Neural progenitor cell (in vitro differentiated cells): Measurements from ENCODE around the gene OR4K14. TPM values are rescaled to one million over a fixed set of nuclear protein-coding genes. Genes with fewer than 3 reads are reported as not detected.
"Not testable (repeated sequence)": the region's sequence is repeated elsewhere in the genome, so short reads cannot be mapped to it uniquely, and the experiment has no call there.

Experiments used
- DNase-seq: peaks from one replicate; pipeline ENCODE4 v3.0.0-alpha.2; 2016; ENCODE audit warnings: low spot score
- H2AFZ ChIP-seq: fragments of 200-600 bp; sonication (generic); replicated peaks from 2 replicates; pipeline ENCODE4 v1.6.1; 2016; ENCODE audit warnings: antibody characterized with exemption
- H3F3A ChIP-seq: fragments of 200-600 bp; sonication (generic); 2 replicates; pipeline ENCODE4 v1.6.1; 2016; ENCODE audit warnings: antibody characterized with exemption, low read depth
- H3K27ac ChIP-seq: fragments of 200-600 bp; sonication (generic); 2 replicates; pipeline ENCODE4 v1.5.1; 2016; ENCODE audit warnings: mild to moderate bottlenecking
- H3K27me3 ChIP-seq: fragments of 200-600 bp; sonication (generic); 2 replicates; pipeline ENCODE4 v1.6.1; 2016; ENCODE audit warnings: mild to moderate bottlenecking, moderate library complexity
- H3K36me3 ChIP-seq: fragments of 200-600 bp; sonication (generic); 2 replicates; pipeline ENCODE4 v1.5.1; 2016
- H3K4me1 ChIP-seq: fragments of 200-600 bp; sonication (generic); 2 replicates; pipeline ENCODE4 v1.6.1; 2016; ENCODE audit warnings: mixed run types
- H3K4me2 ChIP-seq: fragments of 200-600 bp; sonication (generic); 2 replicates; pipeline ENCODE4 v1.6.1; 2016
- H3K4me3 ChIP-seq: fragments of 200-600 bp; sonication (generic); 2 replicates; pipeline ENCODE4 v1.5.1; 2016
- H3K79me2 ChIP-seq: fragments of 200-600 bp; sonication (generic); 2 replicates; pipeline ENCODE4 v1.6.1; 2016; ENCODE audit warnings: low read depth
- H3K9ac ChIP-seq: fragments of 200-600 bp; sonication (generic); 2 replicates; pipeline ENCODE4 v1.6.1; 2016
- H3K9me3 ChIP-seq: fragments of 200-600 bp; sonication (generic); 2 replicates; pipeline ENCODE4 v1.5.1; 2016; ENCODE audit warnings: low read depth
- H4K20me1 ChIP-seq: fragments of 200-600 bp; sonication (generic); 2 replicates; pipeline ENCODE4 v1.6.1; 2016; ENCODE audit warnings: low read depth
- H3K27ac Mint-ChIP-seq: 3 replicates; pipeline ENCODE4 v1.8.0; 2021; ENCODE audit warnings: mixed read lengths
- H3K27me3 Mint-ChIP-seq: 2 replicates; pipeline ENCODE4 v1.8.0; 2022; ENCODE audit warnings: low read depth, mild to moderate bottlenecking, inconsistent platforms, moderate library complexity, mixed read lengths; ENCODE audit not compliant: insufficient read depth
- H3K36me3 Mint-ChIP-seq: 3 replicates; pipeline ENCODE4 v1.8.0; 2021; ENCODE audit warnings: mixed read lengths
- H3K4me1 Mint-ChIP-seq: 3 replicates; pipeline ENCODE4 v1.8.0; 2021; ENCODE audit warnings: mixed read lengths
- H3K4me3 Mint-ChIP-seq: 3 replicates; pipeline ENCODE4 v1.8.0; 2021; ENCODE audit warnings: mild to moderate bottlenecking, moderate library complexity, mixed read lengths
- H3K9me3 Mint-ChIP-seq: 3 replicates; pipeline ENCODE4 v1.8.0; 2020; ENCODE audit warnings: mixed read lengths
- EZH2 ChIP-seq: fragments of 200-600 bp; sonication (generic); IDR thresholded peaks from 2 replicates; pipeline ENCODE4 v1.6.1; 2017; ENCODE audit warnings: antibody characterized with exemption, mild to moderate bottlenecking, moderate library complexity
- EZH2phosphoT487 ChIP-seq: fragments of 200-600 bp; sonication (generic); IDR thresholded peaks from 2 replicates; pipeline ENCODE4 v1.6.1; 2017; ENCODE audit warnings: antibody characterized with exemption
- total RNA-seq: library from RNA; depleted of rRNA; stranded (reverse); fragments of >200 nt; gene quantifications from 2 replicates; pipeline ENCODE4 v1.2.3, GENCODE V29; 2015; ENCODE audit warnings: low replicate concordance
- TF ChIP-seq, protein P1 (sequence below): fragments of 200-600 bp; sonication (generic); IDR thresholded peaks from 2 replicates; pipeline ENCODE4 v1.5.1; 2017; ENCODE audit warnings: antibody characterized with exemption, mild to moderate bottlenecking

OR4K14 gene
- total RNA-seq, 1 donor from 2014 or later = not detected

DNA sequence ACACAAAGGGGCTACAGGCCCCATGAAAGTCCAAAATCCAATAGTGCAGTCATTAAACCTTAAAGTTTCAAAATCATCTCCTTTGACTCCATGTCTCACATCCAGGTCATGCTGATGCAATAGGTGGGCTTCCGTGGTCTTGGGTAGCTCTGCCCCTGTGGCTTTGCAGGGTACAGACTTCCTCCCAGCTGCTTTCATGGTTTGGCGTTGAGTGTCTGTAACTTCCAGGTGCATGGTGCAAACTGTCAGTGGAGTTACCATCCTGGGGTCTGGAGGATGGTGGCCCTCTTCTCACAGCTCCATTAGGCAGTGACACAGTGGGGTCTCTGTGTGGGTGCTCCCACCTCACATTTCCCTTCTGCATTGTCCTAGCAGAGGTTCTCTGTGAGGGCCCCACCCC, 25.7 kb downstream of the OR4K14 start:
- H4K20me1 ChIP-seq = no peaks in the 10 kb centered on the region
- H3K4me2 ChIP-seq = no peak overlapping the region
- no peaks in the 10 kb centered on the region for H3K4me1 ChIP-seq
- DNase-seq = no peak
- Mint-ChIP-seq H3K4me1 (no peaks in the 10 kb centered on the region), H3K36me3 (no peaks in the 10 kb centered on the region), H3K4me3 (no peak overlapping the region), H3K27me3 (no peaks in the 10 kb centered on the region), H3K27ac (no peak overlapping the region), H3K9me3 (peaks cover 51% of the 10 kb centered on the region)
- H2AFZ ChIP-seq = no peak overlapping the region
- no peak overlapping the region for H3K27ac ChIP-seq
- H3K79me2 ChIP-seq = no peaks in the 10 kb centered on the region
- H3F3A ChIP-seq = no peaks in the 10 kb centered on the region
- TF ChIP-seq EZH2phosphoT487 (no peak), EZH2 (no peak)
- TF ChIP-seq, protein P1, sequence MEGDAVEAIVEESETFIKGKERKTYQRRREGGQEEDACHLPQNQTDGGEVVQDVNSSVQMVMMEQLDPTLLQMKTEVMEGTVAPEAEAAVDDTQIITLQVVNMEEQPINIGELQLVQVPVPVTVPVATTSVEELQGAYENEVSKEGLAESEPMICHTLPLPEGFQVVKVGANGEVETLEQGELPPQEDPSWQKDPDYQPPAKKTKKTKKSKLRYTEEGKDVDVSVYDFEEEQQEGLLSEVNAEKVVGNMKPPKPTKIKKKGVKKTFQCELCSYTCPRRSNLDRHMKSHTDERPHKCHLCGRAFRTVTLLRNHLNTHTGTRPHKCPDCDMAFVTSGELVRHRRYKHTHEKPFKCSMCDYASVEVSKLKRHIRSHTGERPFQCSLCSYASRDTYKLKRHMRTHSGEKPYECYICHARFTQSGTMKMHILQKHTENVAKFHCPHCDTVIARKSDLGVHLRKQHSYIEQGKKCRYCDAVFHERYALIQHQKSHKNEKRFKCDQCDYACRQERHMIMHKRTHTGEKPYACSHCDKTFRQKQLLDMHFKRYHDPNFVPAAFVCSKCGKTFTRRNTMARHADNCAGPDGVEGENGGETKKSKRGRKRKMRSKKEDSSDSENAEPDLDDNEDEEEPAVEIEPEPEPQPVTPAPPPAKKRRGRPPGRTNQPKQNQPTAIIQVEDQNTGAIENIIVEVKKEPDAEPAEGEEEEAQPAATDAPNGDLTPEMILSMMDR = no peak
- peaks cover 63% of the 10 kb centered on the region for H3K9me3 ChIP-seq
- no peak overlapping the region for H3K4me3 ChIP-seq
- no peak overlapping the region for H3K9ac ChIP-seq
- no peaks in the 10 kb centered on the region for H3K27me3 ChIP-seq
- peaks cover 5% of the 10 kb centered on the region for H3K36me3 ChIP-seq

- no peak for DNase-seq
- H3K9ac ChIP-seq = no peak within 1 kb of the TSS
- Mint-ChIP-seq H3K9me3 (peaks cover 15% of the 10 kb centered on the region), H3K27me3 (peaks cover 1% of the 10 kb centered on the region), H3K4me3 (no peak within 1 kb of the TSS), H3K36me3 (no peaks in the 10 kb centered on the region), H3K27ac (no peak within 1 kb of the TSS), H3K4me1 (no peaks in the 10 kb centered on the region)
- peaks cover 5% of the 10 kb centered on the region for H3K9me3 ChIP-seq
- no peaks in the 10 kb centered on the region for H3K4me1 ChIP-seq
- H4K20me1 ChIP-seq = no peaks in the 10 kb centered on the region
- no peaks in the 10 kb centered on the region for H3K36me3 ChIP-seq
- H2AFZ ChIP-seq = no peak within 1 kb of the TSS
- TF ChIP-seq EZH2 = no peak
- no peaks in the 10 kb centered on the region for H3K79me2 ChIP-seq
- H3K27ac ChIP-seq = no peak within 1 kb of the TSS
- no peaks in the 10 kb centered on the region for H3K27me3 ChIP-seq
- no peak within 1 kb of the TSS for H3K4me3 ChIP-seq
- no peak within 1 kb of the TSS for H3K4me2 ChIP-seq
- no peaks in the 10 kb centered on the region for H3F3A ChIP-seq
Measured at GRCh38 chr14:19975291-19975690, 43.8 kb downstream of the OR4K14 start, which contains the start of gene OR4K15. TSS of gene OR4K15 (plus strand) at chr14:19975591. CDS start at chr14:19975591, 0 bp downstream.

DNA sequence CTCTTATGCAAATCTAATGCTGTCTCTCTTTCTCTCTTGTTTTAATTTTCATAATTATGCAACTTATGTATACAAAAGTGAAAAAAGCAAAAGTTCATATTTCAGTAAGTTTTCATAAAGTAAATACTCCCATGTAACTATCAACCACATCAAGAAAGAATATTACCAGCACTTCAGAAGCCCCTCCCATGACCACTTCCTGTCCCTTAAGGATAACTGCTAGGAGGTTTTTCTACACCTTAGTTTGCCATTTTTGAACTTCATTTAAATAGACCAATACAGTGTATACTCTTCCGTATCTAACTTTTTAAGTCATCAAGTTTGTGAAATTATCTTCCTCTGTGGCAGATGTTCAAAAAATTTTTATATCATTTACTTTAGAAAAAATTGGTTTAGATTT, 44.3 kb downstream of the OR4K14 start:
- peaks cover 12% of the 10 kb centered on the region for H3K9me3 Mint-ChIP-seq
- no peak overlapping the region for H3K4me3 ChIP-seq
- H3K4me3 Mint-ChIP-seq = no peak overlapping the region
- no peak overlapping the region for H3K27ac ChIP-seq
- H3K9me3 ChIP-seq = peaks cover 5% of the 10 kb centered on the region
- no peaks in the 10 kb centered on the region for H3F3A ChIP-seq
- no peaks in the 10 kb centered on the region for H3K36me3 Mint-ChIP-seq
- H3K27me3 ChIP-seq = no peaks in the 10 kb centered on the region
- no peaks in the 10 kb centered on the region for H3K4me1 Mint-ChIP-seq
- H3K4me2 ChIP-seq = no peak overlapping the region
- no peaks in the 10 kb centered on the region for H3K36me3 ChIP-seq
- H4K20me1 ChIP-seq = no peaks in the 10 kb centered on the region
- no peaks in the 10 kb centered on the region for H3K4me1 ChIP-seq
- H3K27ac Mint-ChIP-seq = no peak overlapping the region
- no peaks in the 10 kb centered on the region for H3K79me2 ChIP-seq
- TF ChIP-seq EZH2phosphoT487 (no peak), EZH2 (no peak)
- TF ChIP-seq, protein P1 = no peak
- DNase-seq = no peak
- H3K9ac ChIP-seq = no peak overlapping the region
- no peak overlapping the region for H2AFZ ChIP-seq
- H3K27me3 Mint-ChIP-seq = no peaks in the 10 kb centered on the region

GRCh38 chr14:19969735-19970134, 49.4 kb downstream of the OR4K14 start:
- not testable (repeated sequence) for H3K36me3 Mint-ChIP-seq, H3K27ac Mint-ChIP-seq

More at GRCh38 chr14:19969735-19970134, 49.4 kb downstream of the OR4K14 start:
- peaks cover 19% of the 10 kb centered on the region for H3K9me3 ChIP-seq
- not testable (repeated sequence) for H3K27me3 ChIP-seq, H3K4me3 ChIP-seq, H3K36me3 ChIP-seq, H3K79me2 ChIP-seq, H3K27ac ChIP-seq, H3F3A ChIP-seq, H3K4me2 ChIP-seq, H3K27me3 Mint-ChIP-seq, H3K9ac ChIP-seq, H3K4me1 Mint-ChIP-seq, H3K4me1 ChIP-seq, H2AFZ ChIP-seq, H3K4me3 Mint-ChIP-seq, DNase-seq, H4K20me1 ChIP-seq
- peaks cover 19% of the 10 kb centered on the region for H3K9me3 Mint-ChIP-seq

Other genes with a start within 250 kb of the OR4K14 start
- gene OR4M1, start 245.8 kb downstream of the OR4K14 start, total RNA-seq = not detected in 2 replicates
- gene OR4N2, start 215.5 kb downstream of the OR4K14 start, total RNA-seq = not detected in 2 replicates
- not detected in 2 replicates for gene OR4K2, start 144.2 kb downstream of the OR4K14 start, total RNA-seq
- not detected in 2 replicates for gene OR4K5, start 98.7 kb downstream of the OR4K14 start, total RNA-seq
- not detected in 2 replicates for gene OR4K1, start 88.4 kb downstream of the OR4K14 start, total RNA-seq
- not detected in 2 replicates for gene OR4K15, start 43.7 kb downstream of the OR4K14 start, total RNA-seq
- not detected in 2 replicates for gene OR4Q2, start 17.1 kb downstream of the OR4K14 start, total RNA-seq
- not detected in 2 replicates for gene OR4K13, start 16.7 kb upstream of the OR4K14 start, total RNA-seq
- not detected in 2 replicates for gene OR4L1, start 40.7 kb upstream of the OR4K14 start, total RNA-seq
- gene OR4K17, start 91.4 kb upstream of the OR4K14 start, total RNA-seq = not detected in 2 replicates
- gene OR4N5, start 119.5 kb upstream of the OR4K14 start, total RNA-seq = not detected in 2 replicates
- gene OR11G2, start 171.6 kb upstream of the OR4K14 start, total RNA-seq = not detected in 2 replicates
- not detected in 2 replicates for gene OR11H6, start 204.4 kb upstream of the OR4K14 start, total RNA-seq
- gene OR11H7, start 209.7 kb upstream of the OR4K14 start, total RNA-seq = not detected in 2 replicates
- gene OR11H4, start 220.0 kb upstream of the OR4K14 start, total RNA-seq = not detected in 2 replicates